Suppressor macrophage (primary cell): ENCODE measurements around the gene SUSD3.

Experiments
- DNase-seq, 4 experiments: peaks; one replicate each; pipeline ENCODE4 v3.0.0-alpha.2; 2020 to 2022

SUSD3 gene

DNA sequence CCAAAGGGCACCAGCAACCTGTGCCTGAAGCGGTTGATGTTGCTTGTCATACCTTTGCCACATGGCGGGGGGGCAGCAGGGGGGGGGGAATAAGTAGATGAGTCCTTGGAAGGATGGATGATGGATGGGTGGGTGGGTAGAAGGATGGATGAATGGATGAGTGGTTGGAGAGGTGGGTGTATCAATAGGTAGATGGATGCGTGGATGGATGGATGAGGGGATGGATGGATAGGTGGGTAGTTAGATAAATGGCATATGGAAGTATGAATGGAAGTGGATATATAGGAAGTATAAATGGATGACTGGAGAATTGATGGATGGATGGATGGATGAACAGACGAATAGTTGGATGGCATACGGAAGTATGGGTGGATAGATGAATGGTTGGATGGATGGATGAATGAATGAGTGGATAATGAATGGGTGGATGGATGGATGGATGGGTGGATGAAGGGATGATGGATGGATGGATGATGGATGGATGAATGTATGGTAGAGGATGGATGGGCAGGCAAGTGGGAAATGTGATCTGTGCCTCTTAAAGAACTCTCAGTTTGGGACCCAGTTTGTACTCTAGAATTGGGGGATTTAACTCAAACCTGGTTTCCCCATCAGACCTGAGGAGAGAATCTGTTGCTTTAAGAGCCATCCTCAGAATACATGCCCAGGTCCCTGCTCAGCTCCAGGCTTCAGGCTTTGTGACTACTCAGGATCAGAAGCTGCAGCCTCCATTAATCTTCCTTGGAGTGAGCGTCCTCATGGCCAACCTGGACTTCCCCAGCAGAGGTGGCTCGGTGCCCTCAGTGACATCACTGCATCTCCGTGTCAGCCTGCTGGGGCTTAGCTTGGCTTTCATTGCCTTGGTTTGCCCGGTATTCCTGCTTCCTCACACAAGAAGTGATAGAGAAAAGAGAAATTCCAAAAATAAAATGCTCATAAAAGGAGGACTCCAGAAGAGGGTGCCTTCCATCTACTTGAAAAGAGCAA lies 27.6 kb upstream of the SUSD3 start:
- no peak for DNase-seq

DNA sequence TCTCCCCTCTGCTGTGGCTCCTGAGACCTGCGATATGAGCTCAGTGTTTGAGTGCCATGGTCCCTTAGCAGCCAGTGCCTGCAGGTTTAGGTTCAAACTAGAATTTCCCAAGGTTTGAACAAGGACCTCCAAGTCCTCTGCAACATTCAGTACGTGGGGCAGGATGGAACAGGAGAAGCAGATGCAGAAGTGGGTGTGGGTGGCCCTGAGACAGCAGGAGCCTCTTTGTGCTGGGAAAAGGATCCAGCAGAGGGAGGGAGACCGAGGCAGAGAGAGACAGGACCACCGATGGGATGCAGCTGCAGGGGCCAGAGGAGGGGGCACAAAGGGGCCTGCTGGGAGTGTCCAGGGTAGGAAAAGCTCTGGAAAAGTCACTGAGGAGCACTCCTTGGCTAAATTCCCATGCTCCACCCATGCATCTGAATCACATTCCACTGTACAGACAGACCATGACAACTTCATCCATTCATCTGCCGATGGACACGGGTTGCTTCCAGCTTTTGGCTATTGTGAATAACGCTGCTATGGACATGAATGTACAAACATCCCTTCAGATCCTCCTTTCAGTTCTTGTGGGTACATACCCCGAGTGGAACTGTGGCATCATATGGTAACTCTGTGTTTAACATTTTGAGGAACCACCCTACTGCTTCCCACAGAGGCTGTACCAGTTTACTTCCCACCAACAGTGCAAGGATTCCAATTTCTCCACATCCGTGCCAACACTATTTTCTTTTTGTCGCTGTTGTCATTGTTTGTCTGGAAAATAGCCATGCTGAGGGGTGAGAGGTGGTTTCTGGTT lies 26.7 kb upstream of the SUSD3 start:
- peak; percentile 73 to 91 (median 84) for DNase-seq

GRCh38 chr9:93032545-93032944 lies 26.0 kb upstream of the SUSD3 start:
- peak in 1 of 4 experiments; percentile 30 for DNase-seq

DNA sequence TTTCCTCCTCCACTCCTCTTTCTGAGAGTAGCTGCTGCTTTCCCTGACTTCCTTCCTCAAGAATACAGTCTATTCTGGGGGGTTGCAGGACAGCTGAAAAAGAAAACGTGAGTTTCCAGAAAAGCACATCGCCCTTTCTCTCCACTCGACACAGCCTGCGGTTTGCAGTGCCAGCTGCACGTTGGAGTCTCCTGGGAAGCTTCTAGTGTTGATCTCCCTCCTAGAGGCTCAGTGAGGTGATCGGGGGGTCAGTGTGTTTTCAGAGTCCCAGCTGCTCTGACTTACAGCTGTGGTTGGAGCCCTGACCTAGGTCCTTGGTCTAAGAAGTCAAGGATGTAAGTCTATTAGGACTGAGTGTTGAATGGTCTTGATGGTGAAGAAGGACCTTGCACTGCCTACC lies 25.0 kb upstream of the SUSD3 start:
- peak in 3 of 4 experiments; percentile 33 to 46 (median 37) for DNase-seq

- no peak for DNase-seq
These were observed 23.3 kb upstream of the SUSD3 start for GRCh38 chr9:93035106-93035660.

DNA sequence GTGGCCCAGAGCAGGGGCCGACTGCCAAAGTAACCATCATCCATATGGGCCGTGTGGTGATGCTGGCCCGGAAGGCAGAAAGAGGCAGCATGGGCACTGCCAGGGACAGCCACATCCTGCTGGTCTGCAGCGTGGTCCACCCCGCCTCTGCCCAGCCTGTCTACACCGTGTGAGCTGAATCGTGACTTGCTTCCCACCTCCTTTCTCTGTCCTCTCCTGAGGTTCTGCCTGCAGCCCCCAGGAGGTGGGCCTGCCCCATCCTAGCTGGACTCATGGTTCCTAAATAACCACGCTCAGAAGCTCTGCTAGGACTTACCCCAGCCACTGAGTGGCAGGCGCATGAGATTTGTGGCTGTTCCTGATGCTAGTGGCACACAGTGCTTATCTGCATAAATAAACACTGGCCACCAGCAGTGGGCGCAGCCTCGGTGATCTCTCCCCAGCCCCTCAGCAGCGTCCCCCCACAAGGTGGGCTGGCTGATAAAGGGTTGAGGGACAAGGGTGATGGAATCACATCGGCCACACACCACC lies 22.6 kb upstream of the SUSD3 start:
- no peak for DNase-seq

DNA sequence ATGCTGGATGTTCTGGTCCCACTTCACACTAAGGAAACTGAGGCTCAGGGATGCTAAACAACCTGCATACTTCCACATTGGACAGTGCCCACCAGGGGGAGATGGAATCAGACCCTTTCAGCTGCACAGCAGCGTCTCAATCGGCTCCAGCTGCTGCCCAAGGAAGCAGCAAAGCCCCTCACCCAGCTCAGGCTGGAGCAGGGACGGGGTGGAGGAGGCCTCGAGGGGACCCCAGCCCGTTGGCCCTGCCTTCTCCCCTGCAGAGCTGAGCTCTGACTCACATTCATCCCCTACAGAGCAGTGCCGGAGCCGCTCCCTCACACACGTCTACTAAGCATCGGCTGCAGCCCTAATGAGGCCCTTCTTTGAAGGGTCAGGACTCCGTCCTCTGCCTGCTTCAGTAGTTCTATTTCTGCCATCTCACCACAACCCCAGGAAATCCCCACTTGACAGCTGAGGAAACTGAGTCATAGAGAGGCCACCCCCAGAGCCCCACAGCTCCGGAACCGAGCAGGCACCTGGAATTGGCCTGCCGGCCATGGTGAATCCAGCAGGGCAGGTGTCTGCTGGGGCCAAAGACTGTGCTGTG lies 21.5 kb upstream of the SUSD3 start:
- no peak for DNase-seq

DNA sequence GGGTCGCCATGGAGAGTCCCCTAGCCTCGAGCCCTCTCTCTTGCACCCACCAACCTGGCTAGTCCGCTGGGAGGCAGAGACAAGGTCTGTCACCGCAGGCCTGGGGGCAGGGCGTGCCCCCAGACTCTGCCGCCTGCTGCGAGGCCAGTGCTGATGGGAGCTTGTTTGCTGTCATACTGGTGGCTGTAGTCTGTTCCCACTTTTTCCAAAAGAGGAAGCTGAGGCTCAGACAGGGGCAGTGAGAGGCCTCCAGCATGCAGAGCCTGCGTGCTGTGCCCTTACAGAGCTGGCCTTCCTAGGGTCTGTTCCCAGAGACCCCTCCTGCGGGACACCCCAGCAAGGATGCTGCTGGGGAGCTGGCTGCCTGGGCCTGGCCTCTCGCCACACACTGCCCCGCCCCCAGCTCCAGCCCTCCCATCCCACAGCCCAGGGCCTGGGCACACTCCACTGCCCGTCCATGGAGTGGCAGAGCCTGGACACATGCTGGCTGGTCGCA lies 21.0 kb upstream of the SUSD3 start:
- DNase-seq = peak; percentile 66 to 84 (median 82)

GRCh38 chr9:93038918-93039317 lies 19.6 kb upstream of the SUSD3 start:
- no peak for DNase-seq

DNA sequence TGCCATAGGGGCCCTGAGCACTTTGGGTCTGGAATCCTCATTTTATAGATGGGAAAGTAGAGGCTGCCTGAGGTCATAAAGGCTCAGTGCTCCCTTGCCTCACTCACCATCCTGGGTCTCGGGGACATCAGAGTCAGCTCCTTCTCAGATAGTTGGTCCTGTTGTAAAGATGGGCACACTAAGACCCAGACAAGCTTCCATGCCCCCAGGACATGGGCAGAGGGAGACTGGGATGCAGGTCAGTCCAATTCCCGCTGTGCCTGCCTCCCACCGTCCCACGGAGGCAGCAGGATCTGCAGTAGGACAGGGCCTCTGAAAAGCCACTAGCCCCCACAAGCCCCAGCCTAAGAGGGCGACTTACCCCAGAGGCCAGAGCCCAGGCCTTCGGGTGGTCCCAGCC lies 19.0 kb upstream of the SUSD3 start:
- DNase-seq = no peak

- DNase-seq = no peak
These were observed 18.5 kb upstream of the SUSD3 start for GRCh38 chr9:93039976-93040375.

GRCh38 chr9:93040409-93040808 lies 18.1 kb upstream of the SUSD3 start:
- DNase-seq = no peak

GRCh38 chr9:93041108-93041802 lies 17.2 kb upstream of the SUSD3 start:
- peak; percentile 38 to 62 (median 50) for DNase-seq

- DNase-seq = no peak
These were observed 15.4 kb upstream of the SUSD3 start for GRCh38 chr9:93043122-93043521.

GRCh38 chr9:93045521-93045920 lies 13.0 kb upstream of the SUSD3 start:
- peak in 3 of 4 experiments; percentile 42 to 81 (median 76) for DNase-seq

DNA sequence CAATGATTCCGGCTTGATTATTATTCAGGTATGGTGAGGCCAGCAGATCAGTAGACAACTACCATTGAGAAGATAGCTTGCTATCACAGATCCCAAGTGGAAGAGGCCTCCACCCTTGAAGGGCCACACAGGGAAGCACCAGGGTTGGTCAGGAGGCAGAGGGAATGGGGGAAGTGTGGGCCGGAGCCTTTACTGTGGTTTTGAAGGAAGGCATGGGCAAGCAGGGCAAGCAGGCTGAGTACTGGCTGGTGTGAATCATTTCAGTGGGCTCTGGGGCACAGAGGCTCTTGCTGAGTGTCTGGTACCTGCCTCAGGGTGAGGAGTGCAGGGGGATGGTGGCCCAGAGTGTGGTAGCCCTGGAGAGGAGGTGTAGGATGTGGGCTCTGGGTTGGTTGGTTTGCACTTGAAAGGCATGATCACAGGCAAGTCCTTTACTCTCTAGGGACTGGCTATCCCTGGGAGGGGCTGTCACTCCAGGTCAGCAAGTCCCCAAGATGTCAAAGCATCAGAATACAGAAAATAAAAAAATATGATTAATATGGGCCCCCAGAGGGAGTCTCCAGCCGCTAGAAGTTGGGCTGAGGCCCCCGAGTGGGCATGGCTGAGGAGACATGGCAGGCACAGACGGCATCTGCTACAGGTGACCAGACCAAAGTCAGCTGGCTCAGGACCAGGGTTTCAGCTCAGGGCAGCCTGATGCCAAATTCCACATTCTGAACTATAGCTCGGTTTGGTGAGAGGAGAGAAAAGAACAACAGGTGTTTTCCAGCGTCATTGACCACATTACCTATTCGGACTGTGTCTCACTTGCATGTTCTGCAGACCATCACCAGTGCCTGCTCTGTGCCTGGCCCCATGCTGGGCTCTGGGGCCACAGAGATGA lies 9.7 kb upstream of the SUSD3 start:
- DNase-seq = peak in 2 of 4 experiments; percentile 43 to 56

DNA sequence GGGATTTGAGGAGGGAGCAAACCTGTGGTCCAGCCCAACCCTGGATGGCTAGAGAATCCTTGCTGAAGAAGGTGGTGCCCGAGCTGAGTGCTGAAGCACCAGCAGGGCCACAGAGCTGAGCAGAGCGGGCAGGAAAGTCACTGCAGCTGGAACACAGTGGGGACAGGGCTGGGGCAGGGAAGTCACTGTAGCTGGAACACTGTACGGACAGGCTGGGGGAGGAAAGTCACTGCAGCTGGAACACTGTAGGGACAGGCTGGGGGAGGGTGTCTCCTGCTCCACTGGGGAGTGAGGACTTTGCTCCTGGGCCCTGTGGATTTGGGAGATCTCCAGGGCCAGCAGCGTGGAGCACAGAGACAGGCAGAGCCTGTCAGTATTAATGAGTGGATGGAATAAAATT lies 9.0 kb upstream of the SUSD3 start:
- no peak for DNase-seq

DNA sequence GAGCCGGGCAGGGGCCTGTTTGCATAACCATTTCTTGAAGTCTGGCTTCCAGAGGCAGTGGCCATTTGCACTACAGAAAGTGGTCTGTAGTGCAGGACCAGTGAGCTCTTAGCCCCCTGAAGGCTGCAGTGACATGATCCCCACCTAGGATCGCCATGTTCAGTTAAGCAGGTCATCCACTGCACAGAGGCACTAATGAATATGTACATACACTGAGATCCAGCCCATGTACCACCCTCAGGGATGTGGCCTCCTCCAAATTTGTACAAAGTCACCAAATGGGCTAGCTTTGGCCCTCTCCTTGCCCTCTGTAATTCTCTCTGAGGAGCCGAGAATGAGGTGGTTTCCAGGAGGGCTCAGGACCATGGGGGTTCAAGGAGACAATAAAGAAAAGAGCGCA lies 8.3 kb upstream of the SUSD3 start:
- no peak for DNase-seq

DNA sequence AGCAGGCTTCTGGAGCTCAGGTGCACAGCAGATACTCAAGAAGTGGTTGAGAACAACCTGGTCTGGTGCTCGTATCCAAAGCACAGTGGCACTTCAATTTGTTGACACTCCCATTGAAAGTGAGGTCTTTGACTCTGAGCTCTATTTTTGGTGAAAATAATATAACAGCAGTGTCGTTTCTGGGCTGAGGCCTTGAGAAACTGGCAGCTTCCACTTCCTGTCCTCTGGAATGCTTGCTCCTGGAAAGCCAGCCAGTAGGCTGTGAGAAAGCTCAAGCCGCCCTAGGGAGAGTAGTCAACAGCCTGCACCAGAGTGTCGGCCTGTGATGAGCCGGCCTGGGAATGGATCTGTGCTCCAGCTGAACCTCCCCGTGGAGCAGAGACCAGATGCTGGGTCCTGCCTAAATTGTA lies 6.8 kb upstream of the SUSD3 start:
- no peak for DNase-seq

GRCh38 chr9:93052791-93053540 lies 5.5 kb upstream of the SUSD3 start:
- DNase-seq = no peak
